GM10248 (cell line): ENCODE measurements around the gene RUNX2.

Source experiments
- CTCF ChIA-PET: fragments of 300-600 bp; sonication (Branson Sonifier 250); formaldehyde crosslinking; extraction: SDS; loops from one replicate; lab custom pipeline; 2021; ENCODE audit warnings: antibody characterized with exemption; lab: Yijun Ruan, JAX
- POLR2A ChIA-PET: fragments of 350-650 bp; sonication (Branson Sonifier 250); formaldehyde crosslinking; extraction: SDS; loops from one replicate; lab custom pipeline; 2020; ENCODE audit warnings: antibody characterized with exemption; lab: Yijun Ruan, JAX
- DNase-seq: peaks from one replicate; pipeline ENCODE4 v3.0.0; 2012; ENCODE audit errors: extremely low spot score
- TF ChIP-seq, protein P1 (sequence below): IDR thresholded peaks from 2 replicates; pipeline ENCODE4 v1.5.1; 2012; ENCODE audit warnings: mild to moderate bottlenecking, low read depth; ENCODE audit errors: extremely low read depth, missing control alignments, control extremely low read depth

The RUNX2 gene

GRCh38 chr6:45505470-45505869, 177.3 kb downstream of the RUNX2 start:
- CTCF ChIA-PET, result interaction anchor here (1.5 kb wide), 1 partner anchor 15 kb away, joined by 3 read pairs; no protein-coding TSS in a partner anchor
- TF ChIP-seq, protein P1, sequence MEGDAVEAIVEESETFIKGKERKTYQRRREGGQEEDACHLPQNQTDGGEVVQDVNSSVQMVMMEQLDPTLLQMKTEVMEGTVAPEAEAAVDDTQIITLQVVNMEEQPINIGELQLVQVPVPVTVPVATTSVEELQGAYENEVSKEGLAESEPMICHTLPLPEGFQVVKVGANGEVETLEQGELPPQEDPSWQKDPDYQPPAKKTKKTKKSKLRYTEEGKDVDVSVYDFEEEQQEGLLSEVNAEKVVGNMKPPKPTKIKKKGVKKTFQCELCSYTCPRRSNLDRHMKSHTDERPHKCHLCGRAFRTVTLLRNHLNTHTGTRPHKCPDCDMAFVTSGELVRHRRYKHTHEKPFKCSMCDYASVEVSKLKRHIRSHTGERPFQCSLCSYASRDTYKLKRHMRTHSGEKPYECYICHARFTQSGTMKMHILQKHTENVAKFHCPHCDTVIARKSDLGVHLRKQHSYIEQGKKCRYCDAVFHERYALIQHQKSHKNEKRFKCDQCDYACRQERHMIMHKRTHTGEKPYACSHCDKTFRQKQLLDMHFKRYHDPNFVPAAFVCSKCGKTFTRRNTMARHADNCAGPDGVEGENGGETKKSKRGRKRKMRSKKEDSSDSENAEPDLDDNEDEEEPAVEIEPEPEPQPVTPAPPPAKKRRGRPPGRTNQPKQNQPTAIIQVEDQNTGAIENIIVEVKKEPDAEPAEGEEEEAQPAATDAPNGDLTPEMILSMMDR, result no peak
- DNase-seq, result no peak
- POLR2A ChIA-PET, result no interaction called here

GRCh38 chr6:45507186-45507585, 179.1 kb downstream of the RUNX2 start:
- ChIA-PET CTCF (no interaction called here), POLR2A (no interaction called here)
- DNase-seq, result no peak
- TF ChIP-seq, protein P1, result no peak

DNA sequence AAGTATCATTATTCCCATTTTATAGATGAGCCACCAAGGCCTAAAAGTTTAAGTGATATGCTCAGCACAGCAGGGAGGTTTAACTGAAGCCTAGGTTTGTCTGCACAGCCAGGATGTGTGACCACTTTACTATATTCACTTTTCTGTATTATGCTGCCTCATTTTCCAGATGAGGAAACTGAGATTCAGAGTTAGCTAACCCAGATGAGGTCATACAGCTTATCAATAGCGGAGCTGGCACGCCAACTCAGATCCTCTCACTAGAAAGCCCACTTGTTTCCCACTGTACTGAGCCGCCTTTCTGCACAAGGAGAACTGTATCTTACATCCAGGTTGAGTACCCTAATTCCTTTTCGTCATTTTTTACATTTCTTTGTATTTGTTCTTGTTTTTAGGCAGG, 181.3 kb downstream of the RUNX2 start:
- CTCF ChIA-PET, result interaction anchor here (1.1 kb wide), 1 partner anchor 13 kb away, joined by 3 read pairs; no protein-coding TSS in a partner anchor
- POLR2A ChIA-PET, result no interaction called here
- DNase-seq, result no peak
- TF ChIP-seq, protein P1, result no peak

DNA sequence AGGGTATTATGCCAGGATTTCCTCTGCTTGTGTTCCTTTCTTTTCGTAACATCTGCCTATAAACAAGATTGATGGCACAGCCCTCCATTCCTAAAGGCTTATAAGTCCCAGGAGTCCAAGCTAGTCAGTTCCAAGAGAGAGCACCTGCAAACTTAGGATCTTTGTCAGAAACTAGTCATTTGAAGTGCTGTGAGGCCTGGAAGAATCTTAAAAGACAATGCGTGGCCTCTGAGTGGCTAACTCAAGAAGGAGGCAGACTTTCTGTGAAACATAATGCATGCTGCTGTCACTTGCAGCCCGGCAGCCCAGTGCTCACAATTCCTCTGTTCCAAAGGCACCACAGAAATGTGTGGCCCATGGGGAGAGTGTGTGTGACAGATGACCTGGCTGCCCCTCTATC, 184.6 kb downstream of the RUNX2 start:
- no peak for DNase-seq
- ChIA-PET CTCF (no interaction called here), POLR2A (no interaction called here)
- TF ChIP-seq, protein P1, result no peak

- no peak for DNase-seq
- CTCF ChIA-PET, result no interaction called here
- TF ChIP-seq, protein P1, result no peak
- POLR2A ChIA-PET, result no interaction called here
These were observed 185.1 kb downstream of the RUNX2 start for GRCh38 chr6:45513213-45513618.

- TF ChIP-seq, protein P1, result no peak
- ChIA-PET CTCF (no interaction called here), POLR2A (no interaction called here)
- no peak for DNase-seq
These were observed 185.7 kb downstream of the RUNX2 start for GRCh38 chr6:45513843-45514242.

GRCh38 chr6:45514454-45515230, 186.5 kb downstream of the RUNX2 start:
- POLR2A ChIA-PET, result no interaction called here
- CTCF ChIA-PET, result no interaction called here
- no peak for DNase-seq
- TF ChIP-seq, protein P1, result no peak
